Omental fat pad (tissue), 4 donors: ENCODE measurements around the gene NCDN. TPM values are rescaled to one million over a fixed set of nuclear protein-coding genes. Genes with fewer than 3 reads are reported as not detected.

Experiments used
- ATAC-seq: fragments of 150-250 bp; one replicate; pipeline ENCODE4 v1.9.1; 2016; ENCODE audit warnings: mild to moderate bottlenecking, moderate library complexity; ENCODE audit not compliant: low FRiP score
- DNase-seq: peaks from one replicate; pipeline ENCODE4 v3.0.0-alpha.2; 2019; ENCODE audit warnings: low spot score
- total RNA-seq, 4 donors: library from RNA; depleted of rRNA; stranded (reverse); fragments of >200 nt; gene quantifications; one replicate each; pipeline ENCODE4 v1.1.0, GENCODE V29; 2016
- TF ChIP-seq, protein P1 (sequence below), 3 donors: fragments of 450-650 bp; IDR thresholded peaks; one replicate each; pipeline ENCODE4 v1.5.1; 2016 to 2017; ENCODE audit warnings: antibody characterized with exemption in 3 of 3, mild to moderate bottlenecking in 3 of 3, moderate library complexity in 2 of 3

NCDN gene
- total RNA-seq, 4 donors from 2014 or later, result 12.2 to 20.9 (median 15.1) TPM

DNA sequence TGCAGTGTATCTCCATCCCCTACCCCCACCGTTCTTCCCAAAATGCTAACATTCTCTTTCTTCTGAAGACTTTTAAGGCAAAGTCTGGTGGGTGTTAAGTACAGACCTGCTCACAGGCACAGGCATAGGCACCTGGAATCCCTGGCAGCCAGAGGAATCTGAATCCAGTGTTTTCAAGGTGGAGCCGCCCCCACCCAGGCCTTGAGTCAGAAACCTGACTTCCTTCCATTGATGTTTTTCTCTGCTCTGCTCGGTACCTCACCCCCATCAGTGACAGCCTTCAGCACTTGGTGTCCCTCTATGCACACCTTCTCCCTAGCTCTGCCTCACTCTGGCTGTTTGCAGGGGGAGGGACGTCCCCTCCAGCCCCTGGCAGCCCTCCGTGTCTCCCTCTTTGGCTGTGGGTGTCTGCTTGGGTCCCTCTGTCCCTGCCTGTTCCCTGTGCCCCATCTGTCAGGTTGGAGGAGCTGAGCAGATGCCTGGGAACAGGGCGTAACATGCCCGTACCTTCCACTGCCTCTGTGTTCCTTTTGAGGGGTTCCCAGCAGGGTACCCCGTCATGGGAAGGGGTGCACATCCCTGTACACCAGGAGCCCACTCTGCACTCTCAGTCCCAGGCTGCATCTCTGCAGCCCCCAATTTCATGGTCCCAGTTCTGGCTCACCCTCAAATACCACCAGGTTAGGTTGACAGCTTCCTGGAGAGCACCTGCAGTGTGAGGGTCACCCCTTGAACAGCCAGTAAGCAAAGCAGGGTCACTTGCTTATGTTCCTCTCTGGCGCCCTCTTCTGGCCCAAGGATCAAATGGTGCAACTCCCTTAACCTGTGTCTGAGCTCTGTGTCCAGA, 6.7 kb downstream of the NCDN start:
- TF ChIP-seq, protein P1, sequence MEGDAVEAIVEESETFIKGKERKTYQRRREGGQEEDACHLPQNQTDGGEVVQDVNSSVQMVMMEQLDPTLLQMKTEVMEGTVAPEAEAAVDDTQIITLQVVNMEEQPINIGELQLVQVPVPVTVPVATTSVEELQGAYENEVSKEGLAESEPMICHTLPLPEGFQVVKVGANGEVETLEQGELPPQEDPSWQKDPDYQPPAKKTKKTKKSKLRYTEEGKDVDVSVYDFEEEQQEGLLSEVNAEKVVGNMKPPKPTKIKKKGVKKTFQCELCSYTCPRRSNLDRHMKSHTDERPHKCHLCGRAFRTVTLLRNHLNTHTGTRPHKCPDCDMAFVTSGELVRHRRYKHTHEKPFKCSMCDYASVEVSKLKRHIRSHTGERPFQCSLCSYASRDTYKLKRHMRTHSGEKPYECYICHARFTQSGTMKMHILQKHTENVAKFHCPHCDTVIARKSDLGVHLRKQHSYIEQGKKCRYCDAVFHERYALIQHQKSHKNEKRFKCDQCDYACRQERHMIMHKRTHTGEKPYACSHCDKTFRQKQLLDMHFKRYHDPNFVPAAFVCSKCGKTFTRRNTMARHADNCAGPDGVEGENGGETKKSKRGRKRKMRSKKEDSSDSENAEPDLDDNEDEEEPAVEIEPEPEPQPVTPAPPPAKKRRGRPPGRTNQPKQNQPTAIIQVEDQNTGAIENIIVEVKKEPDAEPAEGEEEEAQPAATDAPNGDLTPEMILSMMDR (IDR thresholded peaks at IDR 0.05), result no peak
- ATAC-seq (peak; percentile 51), DNase-seq (peak; percentile 93)

DNA sequence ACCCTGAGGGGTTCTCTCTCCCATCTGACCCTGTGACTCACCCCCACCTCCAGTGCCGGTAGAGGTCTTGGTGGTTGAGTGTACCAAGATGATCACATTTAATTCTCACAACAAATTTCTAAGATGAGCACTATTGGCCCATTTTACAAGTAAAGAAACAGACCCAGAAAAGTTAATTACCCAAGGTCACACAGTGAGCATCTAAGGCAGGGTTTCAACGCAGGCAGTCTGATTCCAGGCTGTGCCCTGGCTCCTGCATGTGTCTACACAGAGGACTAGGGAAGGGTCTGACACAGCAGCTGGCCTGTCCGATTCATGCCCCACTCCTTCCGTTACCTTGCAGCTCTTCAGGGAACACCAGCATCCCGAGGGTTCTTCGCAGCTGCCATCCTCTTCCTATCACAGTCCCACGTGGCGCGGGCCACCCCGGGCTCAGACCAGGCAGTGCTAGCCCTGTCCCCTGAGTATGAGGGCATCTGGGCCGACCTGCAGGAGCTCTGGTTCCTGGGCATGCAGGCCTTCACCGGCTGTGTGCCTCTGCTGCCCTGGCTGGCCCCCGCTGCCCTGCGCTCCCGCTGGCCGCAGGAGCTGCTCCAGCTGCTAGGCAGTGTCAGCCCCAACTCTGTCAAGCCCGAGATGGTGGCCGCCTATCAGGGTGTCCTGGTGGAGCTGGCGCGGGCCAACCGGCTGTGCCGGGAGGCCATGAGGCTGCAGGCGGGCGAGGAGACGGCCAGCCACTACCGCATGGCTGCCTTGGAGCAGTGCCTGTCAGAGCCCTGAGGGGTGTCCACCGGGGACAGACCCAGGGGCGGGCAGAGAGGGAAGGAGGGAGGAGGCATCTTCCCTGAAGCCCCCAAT, 7.5 kb downstream of the NCDN start:
- DNase-seq, result no peak
- TF ChIP-seq, protein P1 (IDR thresholded peaks at IDR 0.05), result no peak

DNA sequence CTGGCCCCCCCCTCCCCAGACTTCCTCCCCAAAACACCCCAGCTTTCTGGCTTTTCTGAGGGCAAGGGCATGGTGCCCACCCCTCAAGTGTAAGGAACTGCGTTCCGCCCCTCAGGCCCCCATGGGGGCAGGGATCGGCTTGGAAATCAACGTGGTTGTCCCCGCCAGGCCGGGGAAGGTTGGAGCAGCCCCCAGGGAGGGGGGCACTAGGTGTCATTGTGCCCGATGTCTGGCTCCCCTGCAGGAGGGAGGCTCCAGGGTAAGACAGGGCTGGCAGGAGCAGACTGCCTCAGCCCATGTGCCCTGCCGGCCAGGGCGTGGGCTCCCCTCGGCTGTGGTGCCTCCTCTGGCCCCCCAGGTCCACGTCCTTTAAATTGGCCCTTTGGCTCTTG, 8.1 kb downstream of the NCDN start:
- DNase-seq (no peak), ATAC-seq (no peak)
- TF ChIP-seq, protein P1 (IDR thresholded peaks at IDR 0.05), result no peak

More for the DNA sequence above, 7.5 kb downstream of the NCDN start:
- no peak for ATAC-seq

DNA sequence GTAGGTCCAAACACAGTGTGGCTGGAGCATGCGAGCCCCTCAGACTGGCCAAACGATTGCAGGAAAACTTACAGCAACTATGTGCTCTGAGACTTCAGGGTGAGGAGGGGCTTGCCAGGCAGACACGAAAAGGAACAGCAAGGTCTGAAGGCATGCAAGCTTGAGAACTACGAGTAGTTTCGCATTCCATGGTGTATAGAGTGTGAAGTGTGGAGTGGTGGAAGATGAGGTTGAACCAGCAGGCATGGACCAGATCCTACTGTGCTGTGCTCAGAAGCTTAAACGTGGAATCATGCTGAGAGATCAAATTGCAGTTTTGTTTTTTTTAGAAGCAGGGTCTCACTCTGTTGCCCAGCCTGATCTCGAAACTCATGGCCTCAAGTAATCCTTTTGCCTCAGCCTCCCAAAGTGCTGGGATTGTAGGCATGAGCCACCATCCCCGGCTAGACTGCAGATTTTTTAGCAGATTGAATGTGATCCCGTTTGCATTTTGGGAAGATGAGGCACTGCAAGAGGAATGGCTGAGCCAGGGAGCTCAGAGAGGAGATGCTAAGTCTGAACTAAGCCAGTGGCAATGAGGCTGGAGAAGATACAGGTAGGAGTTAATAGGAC, 10.5 kb downstream of the NCDN start:
- TF ChIP-seq, protein P1 (IDR thresholded peaks at IDR 0.05), result no peak
- ATAC-seq (no peak), DNase-seq (no peak)

DNA sequence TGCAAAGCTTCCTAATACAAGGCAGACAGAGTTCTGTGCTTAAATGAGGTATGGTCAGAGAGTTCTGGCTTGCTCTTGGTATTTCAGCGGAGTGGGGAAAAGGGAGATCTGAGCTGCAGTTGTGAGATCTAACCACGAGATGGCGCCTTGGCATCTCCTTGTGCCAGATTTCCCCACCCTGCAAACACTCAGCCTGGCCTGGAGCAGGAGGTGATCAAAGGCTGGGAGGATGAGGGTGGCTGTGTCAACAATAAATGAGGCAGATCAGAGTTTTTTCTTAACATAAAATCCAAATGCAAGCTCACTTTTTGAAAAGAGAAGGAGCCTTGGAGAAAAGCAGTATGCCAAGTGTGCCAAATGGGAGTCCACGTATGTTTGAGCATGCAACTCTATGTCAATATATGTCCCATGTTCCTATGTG, 11.4 kb downstream of the NCDN start:
- DNase-seq (no peak), ATAC-seq (peak; percentile 59)
- TF ChIP-seq, protein P1 (IDR thresholded peaks at IDR 0.05), result peak in 1 of 3 donors; percentile 57

DNA sequence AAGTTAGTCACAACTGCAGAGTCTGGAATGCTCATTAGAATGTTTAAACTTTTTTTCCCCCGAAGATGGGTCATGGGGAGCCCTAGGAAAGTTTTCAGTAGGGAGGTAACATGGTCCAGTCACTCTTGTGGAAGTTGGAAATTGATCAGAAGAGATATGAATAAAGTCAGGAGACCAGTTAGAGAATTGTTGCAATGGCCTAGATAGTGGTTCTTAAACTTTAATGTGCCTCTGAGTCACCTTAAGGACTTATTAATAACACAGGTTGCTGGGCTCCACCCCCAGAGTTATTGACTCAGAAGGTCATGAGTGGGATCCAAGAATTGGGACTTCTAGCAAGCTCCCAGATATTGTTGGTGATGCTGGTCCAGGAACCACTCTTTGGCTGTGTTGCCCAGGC, 12.3 kb downstream of the NCDN start:
- no peak for DNase-seq
- TF ChIP-seq, protein P1 (IDR thresholded peaks at IDR 0.05), result no peak

More for the DNA sequence above, 12.3 kb downstream of the NCDN start:
- ATAC-seq, result no peak
